HepG2 (cell line): Measurements from ENCODE around the gene KRT15. TPM values are rescaled to one million over a fixed set of nuclear protein-coding genes. Genes with fewer than 3 reads are reported as not detected.
A peak's percentile ranks its signal among the peaks of the same experiment; 100 is the strongest.

Source experiments
- ATAC-seq: fragments of 200-7000 bp; cut with Tn5 transposase; 3 replicates; pipeline ENCODE4 v1.9.1; 2020; ENCODE audit warnings: mild to moderate bottlenecking, moderate library complexity
- BruUV-seq: library from RNA; stranded (reverse); fragments of 400-500 nt; replicated peaks from 2 replicates; lab custom pipeline; 2021; lab: Mats Ljungman, UMichigan
- CTCF ChIA-PET: fragments of 300-600 bp; formaldehyde crosslinking; extraction: SDS; loops from one replicate; lab custom pipeline; 2021; ENCODE audit warnings: low total read pairs, inconsistent platforms, low intra/inter-chr PET ratio; lab: Yijun Ruan, JAX
- POLR2A ChIA-PET: fragments of 350-600 bp; sonication (Branson Sonifier 250); formaldehyde crosslinking; loops from one replicate; lab custom pipeline; 2020; ENCODE audit warnings: antibody characterized with exemption, inconsistent platforms; lab: Yijun Ruan, JAX
- DNase-seq: peaks from one replicate; pipeline ENCODE4 v3.0.0-alpha.2; 2015; ENCODE audit warnings: low spot score
- FAIRE-seq: peaks from 3 replicates; lab custom pipeline; 2011; peaks lifted over from hg19 to GRCh38; lab: Jason Lieb, UNC
- H2AFZ ChIP-seq: one replicate; pipeline ENCODE4 v1.6.1; 2011; ENCODE audit warnings: low read length, inconsistent platforms
- H3K27ac ChIP-seq: fragments of 300-600 bp; 3 replicates; pipeline ENCODE4 v1.8.0; 2011; ENCODE audit warnings: mixed run types, mild to moderate bottlenecking, mixed read lengths, low read length, inconsistent platforms; ENCODE audit not compliant: insufficient read depth; ENCODE audit errors: extremely low read length
- H3K27me3 ChIP-seq, 2 experiments: fragments of 200-600 bp in 1 of 2; 2 replicates in 1 of 2; 3 replicates in 1 of 2; pipeline versions ENCODE4 v1.6.0 to v1.8.0; 2011; ENCODE audit warnings: low read length in 2 of 2, mild to moderate bottlenecking in 2 of 2, moderate library complexity in 2 of 2, inconsistent platforms in 1 of 2; ENCODE audit not compliant: insufficient read depth in 2 of 2, control insufficient read depth in 1 of 2
- H3K36me3 ChIP-seq, 2 experiments: fragments of 200-600 bp in 1 of 2; replicated peaks in 1 of 2; 2 replicates in 1 of 2; 3 replicates in 1 of 2; pipeline versions ENCODE4 v1.5.1 to v1.8.0; 2011; ENCODE audit warnings: low read length in 2 of 2, inconsistent platforms in 1 of 2; ENCODE audit not compliant: insufficient read depth in 2 of 2, control insufficient read depth in 1 of 2
- H3K4me1 ChIP-seq: 2 replicates; pipeline ENCODE4 v1.5.1; 2012; ENCODE audit warnings: low read length, inconsistent platforms; ENCODE audit not compliant: insufficient read depth
- H3K4me2 ChIP-seq: 2 replicates; pipeline ENCODE4 v1.6.0; 2011; ENCODE audit warnings: low read depth, low read length, inconsistent platforms
- H3K4me3 ChIP-seq, 3 experiments: fragments of 200-600 bp in 1 of 3; sonication (generic), shearing (Covaris generic) in 1 of 3; replicated peaks in 1 of 3; 2 replicates each; pipeline ENCODE4 v1.5.1; 2011 to 2016; ENCODE audit warnings: low read length in 3 of 3, inconsistent platforms in 2 of 3, low read depth in 2 of 3, mild to moderate bottlenecking in 2 of 3, control low read depth in 1 of 3, mixed read lengths in 1 of 3; ENCODE audit not compliant: insufficient read depth in 1 of 3
- H3K79me2 ChIP-seq: one replicate; pipeline ENCODE4 v1.6.1; 2011; ENCODE audit warnings: low read length, inconsistent platforms; ENCODE audit not compliant: insufficient read depth
- H3K9ac ChIP-seq: 2 replicates; pipeline ENCODE4 v1.6.0; 2011; ENCODE audit warnings: mild to moderate bottlenecking, low read depth, low read length, inconsistent platforms; ENCODE audit not compliant: insufficient read depth
- H3K9me3 ChIP-seq: 2 replicates; pipeline ENCODE4 v1.5.1; 2012; ENCODE audit warnings: mild to moderate bottlenecking, low read length
- H4K20me1 ChIP-seq: 2 replicates; pipeline ENCODE4 v1.6.0; 2011; ENCODE audit warnings: inconsistent platforms, mild to moderate bottlenecking, low read length, moderate library complexity; ENCODE audit not compliant: insufficient read depth
- AFF4 ChIP-seq: sonication (generic); formaldehyde crosslinking; IDR thresholded peaks from 2 replicates; pipeline ENCODE4 v1.4.0; 2020; ENCODE audit warnings: missing genetic modification reagents
- ELF3 ChIP-seq: IDR thresholded peaks from 2 replicates; pipeline ENCODE4 v1.6.1; 2016; ENCODE audit warnings: missing genetic modification reagents, missing compliant biosample characterization
- ELK4 ChIP-seq: sonication (generic); formaldehyde crosslinking; IDR thresholded peaks from 2 replicates; pipeline ENCODE4 v1.9.0; 2021; ENCODE audit warnings: missing genetic modification reagents, borderline replicate concordance
- FOXA3 ChIP-seq: IDR thresholded peaks from 2 replicates; pipeline ENCODE4 v1.6.1; 2016; ENCODE audit warnings: missing genetic modification reagents, missing compliant biosample characterization
- GMEB2 ChIP-seq: IDR thresholded peaks from 2 replicates; pipeline ENCODE4 v1.6.1; 2016; ENCODE audit warnings: missing biosample characterization, missing genetic modification reagents, low read depth
- MTF1 ChIP-seq: sonication (generic); formaldehyde crosslinking; IDR thresholded peaks from 2 replicates; pipeline ENCODE4 v1.5.0; 2020; ENCODE audit warnings: missing genetic modification reagents
- SALL1 ChIP-seq: sonication (generic); formaldehyde crosslinking; IDR thresholded peaks from 2 replicates; pipeline ENCODE4 v1.8.0; 2022; ENCODE audit warnings: mild to moderate bottlenecking, missing genetic modification reagents
- ZFY ChIP-seq: sonication (generic); formaldehyde crosslinking; IDR thresholded peaks from 2 replicates; pipeline ENCODE4 v1.4.0; 2020; ENCODE audit warnings: missing genetic modification reagents
- ZNF10 ChIP-seq: sonication (generic); formaldehyde crosslinking; IDR thresholded peaks from 2 replicates; pipeline ENCODE4 v1.4.0; 2020; ENCODE audit warnings: mild to moderate bottlenecking, low read depth, missing genetic modification reagents, borderline replicate concordance
- ZNF329 ChIP-seq: sonication (generic); formaldehyde crosslinking; IDR thresholded peaks from 2 replicates; pipeline ENCODE4 v1.9.0; 2021; ENCODE audit warnings: low read depth, mild to moderate bottlenecking, missing genetic modification reagents
- ZNF670 ChIP-seq: sonication (generic); formaldehyde crosslinking; IDR thresholded peaks from 2 replicates; pipeline ENCODE4 v1.8.0; 2022; ENCODE audit warnings: mild to moderate bottlenecking, missing genetic modification reagents, borderline replicate concordance
- ZNF724P ChIP-seq: sonication (generic); formaldehyde crosslinking; IDR thresholded peaks from 2 replicates; pipeline ENCODE4 v1.8.0; 2022; ENCODE audit warnings: missing genetic modification reagents, borderline replicate concordance
- ZNF747 ChIP-seq: sonication (generic); formaldehyde crosslinking; IDR thresholded peaks from 2 replicates; pipeline ENCODE4 v1.8.1; 2023; ENCODE audit warnings: missing genetic modification reagents, mild to moderate bottlenecking, borderline replicate concordance
- ZNF749 ChIP-seq: sonication (generic); formaldehyde crosslinking; IDR thresholded peaks from 2 replicates; pipeline ENCODE4 v1.8.0; 2022; ENCODE audit warnings: mild to moderate bottlenecking, missing genetic modification reagents, moderate library complexity, borderline replicate concordance
- WGBS: methylation state at CpG from one replicate; pipeline ENCODE4 v1.1.6; 2017; ENCODE audit warnings: low lambda C conversion rate; 5-methylcytosine and 5-hydroxymethylcytosine counted together
- in situ Hi-C: cut with HindIII; loops from 2 replicates; pipeline ENCODE4 v1.10.0; 2017; ENCODE audit warnings: low pct_unique_long_range_greater_than_20kb; ENCODE audit not compliant: extremely low pct_ligation_motif_present
- intact Hi-C: fragments of 100-400 bp; cut with micrococcal nuclease; formaldehyde crosslinking; loops from one replicate; pipeline ENCODE4 v1.10.0; 2022; ENCODE audit not compliant: unreplicated experiment
- polyA plus RNA-seq, 8 experiments: library from polyadenylated mRNA; depleted of rRNA in 3 of 8; stranded (reverse) in 7 of 8; unstranded in 1 of 8; fragments of >200 nt; fragmentation: Illumina TruSeq in 4 of 8; extraction: Trizol in 4 of 8; gene quantifications; 2 replicates each; pipeline versions ENCODE4 v1.2.1 to v1.2.3, GENCODE V29; 2011 to 2016; ENCODE audit warnings: low read depth in 4 of 8, missing spikeins in 1 of 8, mixed read lengths in 1 of 8; ENCODE audit not compliant: insufficient read depth in 1 of 8
- total RNA-seq, 5 experiments: library from RNA; depleted of rRNA; stranded (reverse); fragments of >200 nt; fragmentation: Illumina TruSeq; extraction: Trizol; gene quantifications; 2 replicates each; pipeline ENCODE4 v1.2.3, GENCODE V29; 2016; ENCODE audit warnings: low read depth in 1 of 5

KRT15 gene
- total and polyA plus RNA-seq, 2 of the 13 experiments (the other 11 are each of a cell fraction or from before 2014, with no cell fraction given), result 0.46 to 0.63 TPM

GRCh38 chr17:41528959-41529353, 10.3 kb upstream of the KRT15 start (continued):
- TF ChIP-seq SALL1 (CRISPR knock-in tag), result no peak
- TF ChIP-seq GMEB2 (CRISPR knock-in tag), result no peak
- no peak for TF ChIP-seq FOXA3 (CRISPR knock-in tag)
- no peak for TF ChIP-seq ZNF749

- BruUV-seq, result TSS peak; percentile 79
- intact Hi-C loops, result loop anchor here (10.0 kb wide), 1 partner anchor 623 kb away; no protein-coding TSS in a partner anchor
- Histone ChIP-seq H3K27ac (peak overlapping the region; percentile 5), H3K9ac (peak overlapping the region; percentile 68), H3K79me2 (peaks cover 7% of the 10 kb centered on the region), H3K4me3 (peak overlapping the region; percentile 73 to 88 (median 84)), H4K20me1 (no peaks in the 10 kb centered on the region), H2AFZ (no peak overlapping the region), H3K4me2 (peak overlapping the region; percentile 84), H3K27me3 (peaks cover 0 to 3% of the 10 kb centered on the region in 2 experiments; a peak in 1 of 5 replicates), H3K36me3 (peaks cover 0 to 2% of the 10 kb centered on the region in 2 experiments; a peak in 1 of 5 replicates), H3K9me3 (no peaks in the 10 kb centered on the region), H3K4me1 (peaks cover 70% of the 10 kb centered on the region)
- 9% methylated on average over 58 of the region's 62 CpGs for WGBS
- in situ Hi-C loops, result no loop called here
- POLR2A ChIA-PET, result interaction anchor here (0.8 to 3.3 kb wide), 14 partner anchors 10 to 978 kb away, joined by 3 to 26 read pairs (median 4); no protein-coding TSS in a partner anchor
- no peak for FAIRE-seq
- DNase-seq, result no peak
- CTCF ChIA-PET, result interaction anchor here (1.0 kb wide), 1 partner anchor 22 kb away, joined by 5 read pairs; no protein-coding TSS in a partner anchor
- peak; percentile 20 for ATAC-seq
- TF ChIP-seq ZNF329 (no peak), ZFY (CRISPR knock-in tag) (no peak), ZNF724P (CRISPR knock-in tag) (0 out of 2 replicates have a peak, but pooled peaks have one; percentile 33), ZNF747 (CRISPR knock-in tag) (no peak), AFF4 (CRISPR knock-in tag) (peak; percentile 70; the same call in 1 of the 2 replicates), ELK4 (no peak), ZNF10 (CRISPR knock-in tag) (no peak), MTF1 (CRISPR knock-in tag) (no peak), ELF3 (CRISPR knock-in tag) (0 out of 2 replicates have a peak, but pooled peaks have one; percentile 12), ZNF670 (CRISPR knock-in tag) (no peak)
These were observed 8.7 kb upstream of the KRT15 start for GRCh38 chr17:41527063-41528023.
